GM18867 (cell line): ENCODE data around the gene ATP13A4.

Experiments used
- ATAC-seq: cut with Tn5 transposase; IDR thresholded peaks from one replicate; pipeline ENCODE4 v1.9.1; 2021; ENCODE audit warnings: mild to moderate bottlenecking, moderate library complexity; ENCODE audit not compliant: unreplicated experiment

The ATP13A4 gene

GRCh38 chr3:193499801-193500485 lies 54.8 kb downstream of the ATP13A4 start:
- ATAC-seq = no peak

DNA sequence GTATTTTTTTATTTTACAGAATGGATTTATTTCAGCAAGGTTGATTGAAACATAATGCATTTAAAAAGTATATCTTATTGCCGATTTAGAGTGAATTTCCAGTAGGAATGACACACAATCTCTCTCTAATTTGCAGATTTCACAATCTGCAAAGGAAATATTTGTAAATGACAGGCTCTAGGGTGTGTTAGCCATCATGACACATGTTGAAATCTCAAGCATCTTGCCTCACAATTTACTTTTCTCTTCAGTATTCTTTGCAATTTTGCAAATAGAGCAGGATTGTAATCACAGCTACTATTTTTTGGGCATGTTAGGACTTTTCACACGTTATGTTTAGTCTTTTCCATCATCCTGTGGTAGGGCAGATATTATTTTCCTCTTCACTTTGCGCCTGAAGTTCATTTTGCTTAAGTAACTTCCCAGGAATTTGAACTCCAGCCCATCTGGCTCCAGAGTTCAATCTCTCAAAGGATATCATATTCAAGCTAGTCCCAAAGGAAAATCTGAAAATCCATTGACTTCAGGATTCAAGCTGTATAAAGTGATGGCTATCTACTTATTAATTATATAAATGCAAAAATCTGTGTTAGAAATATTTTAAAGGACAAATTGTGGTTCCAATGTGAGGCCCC lies 55.4 kb downstream of the ATP13A4 start:
- ATAC-seq = no peak

GRCh38 chr3:193498215-193498614 lies 56.5 kb downstream of the ATP13A4 start:
- ATAC-seq = no peak

GRCh38 chr3:193496658-193497057 lies 58.0 kb downstream of the ATP13A4 start:
- no peak for ATAC-seq

DNA sequence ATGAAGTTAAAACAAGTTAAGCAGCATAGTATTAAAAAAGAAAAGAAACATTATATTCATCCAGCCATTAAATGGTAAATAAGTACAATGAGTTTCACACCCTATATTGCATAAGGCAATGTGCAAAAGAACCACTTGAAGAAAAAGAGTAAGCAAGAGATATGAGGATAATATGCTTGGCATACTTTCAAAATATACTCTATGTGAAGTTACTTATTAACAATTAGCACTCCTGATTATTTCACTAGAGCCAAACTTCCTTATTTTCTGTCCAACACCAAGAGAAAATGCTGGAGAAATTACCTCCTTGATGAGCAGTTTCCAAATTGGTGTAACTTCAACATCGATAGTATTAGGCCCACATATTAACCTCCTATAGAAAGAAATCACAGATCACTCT lies 63.7 kb downstream of the ATP13A4 start:
- ATAC-seq = no peak

GRCh38 chr3:193490580-193490979 lies 64.1 kb downstream of the ATP13A4 start:
- no peak for ATAC-seq

DNA sequence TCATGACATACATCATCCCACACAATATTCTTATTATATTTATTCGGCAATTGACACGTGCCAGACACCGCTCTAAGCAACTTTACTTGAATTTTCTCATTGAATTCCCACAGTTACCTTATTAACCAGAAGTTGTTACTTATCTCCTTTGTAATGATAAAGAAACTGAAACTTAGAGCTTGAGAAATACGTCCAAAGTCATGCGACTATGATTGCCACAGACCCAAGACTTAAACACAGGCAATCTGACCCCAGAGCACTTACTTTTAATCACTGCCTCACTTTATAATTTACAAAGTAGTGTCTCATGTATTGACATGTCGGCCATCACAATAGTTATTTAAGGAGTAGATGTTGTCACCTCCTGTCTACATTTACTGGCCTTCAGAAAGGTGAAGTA lies 64.7 kb downstream of the ATP13A4 start:
- no peak for ATAC-seq

- no peak for ATAC-seq
Observed at GRCh38 chr3:193488741-193489140, 66.0 kb downstream of the ATP13A4 start.

DNA sequence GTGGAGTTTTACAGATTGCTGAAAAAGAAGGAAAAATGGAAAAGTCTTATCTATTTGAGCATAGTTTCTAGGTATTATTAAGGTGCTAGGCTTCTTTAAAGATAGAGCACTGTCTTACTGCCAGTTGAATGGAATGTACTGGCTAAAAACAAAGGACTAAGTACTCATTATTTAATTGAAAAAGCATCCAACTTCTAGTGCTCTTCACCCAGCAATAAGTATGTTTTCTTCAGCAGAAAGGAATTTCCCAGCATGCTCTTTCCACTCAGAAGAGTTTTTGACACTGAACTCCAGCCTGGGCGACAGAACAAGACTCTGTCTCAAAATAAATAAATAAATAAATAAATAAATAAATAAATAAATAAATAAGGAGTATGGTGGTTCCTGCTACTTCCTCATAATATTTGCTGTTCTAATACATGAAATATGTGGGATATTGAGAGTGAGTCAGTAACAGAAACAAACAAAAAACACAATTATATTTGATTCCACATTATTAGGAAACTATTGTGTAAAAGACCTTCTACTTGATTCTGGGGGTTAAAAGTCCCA lies 70.6 kb downstream of the ATP13A4 start:
- ATAC-seq = no peak

DNA sequence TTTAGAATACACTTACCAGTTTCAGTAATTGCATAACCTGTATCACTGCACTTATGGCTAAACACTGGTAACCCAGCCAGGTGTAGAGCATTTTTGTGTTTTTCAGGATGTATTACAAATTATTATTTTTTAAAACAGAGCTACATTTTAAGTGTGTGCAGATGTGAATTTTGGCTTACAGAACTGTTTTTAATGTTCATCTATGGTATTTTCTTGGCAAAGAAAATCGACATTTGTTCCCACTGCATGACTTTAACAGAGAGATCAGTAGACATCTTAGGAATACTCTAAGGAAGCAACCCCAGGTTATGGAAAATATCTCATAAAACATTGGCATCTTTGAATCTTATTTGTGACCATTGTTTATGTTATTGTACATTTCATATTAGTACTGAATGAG lies 73.3 kb downstream of the ATP13A4 start:
- no peak for ATAC-seq

- ATAC-seq = no peak
Observed at GRCh38 chr3:193474446-193474845, 80.2 kb downstream of the ATP13A4 start.

GRCh38 chr3:193470710-193471109 lies 84.0 kb downstream of the ATP13A4 start:
- no peak for ATAC-seq

DNA sequence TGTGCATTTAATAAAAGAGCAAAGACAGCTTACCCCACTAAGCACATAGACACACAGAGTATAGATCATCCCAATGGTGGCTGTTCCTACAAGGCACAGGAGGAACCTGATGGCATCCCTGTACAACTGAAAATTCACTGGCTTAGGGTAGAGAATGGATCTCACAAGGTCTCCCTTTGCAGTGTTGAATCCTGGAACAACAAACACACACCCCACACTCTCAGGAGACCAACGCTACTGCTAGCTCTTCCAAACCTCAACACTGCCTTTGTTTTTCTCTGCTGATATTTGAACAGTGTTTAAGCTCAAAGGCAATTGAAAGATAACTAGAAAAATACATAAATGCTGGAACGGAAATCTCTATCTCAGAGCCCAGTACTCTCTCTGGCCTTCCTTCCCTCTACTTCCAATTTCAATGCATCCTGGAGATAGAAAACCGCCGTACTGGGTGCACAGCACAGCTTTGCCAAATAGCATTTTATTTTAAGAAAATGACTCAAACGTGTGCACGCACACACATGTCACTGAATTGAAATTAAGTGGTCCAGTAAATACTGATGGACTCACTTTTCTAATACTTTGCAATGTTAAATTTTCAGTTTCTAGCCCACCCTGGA lies 88.6 kb downstream of the ATP13A4 start:
- no peak for ATAC-seq

GRCh38 chr3:193464889-193465288 lies 89.8 kb downstream of the ATP13A4 start:
- no peak for ATAC-seq

DNA sequence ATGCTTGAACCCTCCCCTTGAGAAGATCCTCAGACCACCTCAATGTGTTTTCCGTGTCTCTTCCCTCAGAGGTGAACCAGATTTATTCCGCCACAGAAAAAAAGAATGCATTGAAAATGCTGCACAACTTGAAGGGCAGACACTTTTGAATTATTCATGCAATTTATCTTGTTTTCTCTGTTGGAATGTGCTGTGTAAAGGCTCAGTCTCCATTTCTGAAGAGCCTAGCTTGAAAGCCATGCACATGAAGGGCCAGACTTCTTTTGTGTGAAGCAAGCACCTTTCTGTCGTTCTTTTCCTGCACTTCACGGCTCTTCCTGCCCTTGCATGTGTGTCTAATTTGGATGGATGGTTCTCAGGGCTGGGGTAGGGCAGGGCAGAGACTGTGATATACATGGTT lies 97.2 kb downstream of the ATP13A4 start:
- no peak for ATAC-seq

DNA sequence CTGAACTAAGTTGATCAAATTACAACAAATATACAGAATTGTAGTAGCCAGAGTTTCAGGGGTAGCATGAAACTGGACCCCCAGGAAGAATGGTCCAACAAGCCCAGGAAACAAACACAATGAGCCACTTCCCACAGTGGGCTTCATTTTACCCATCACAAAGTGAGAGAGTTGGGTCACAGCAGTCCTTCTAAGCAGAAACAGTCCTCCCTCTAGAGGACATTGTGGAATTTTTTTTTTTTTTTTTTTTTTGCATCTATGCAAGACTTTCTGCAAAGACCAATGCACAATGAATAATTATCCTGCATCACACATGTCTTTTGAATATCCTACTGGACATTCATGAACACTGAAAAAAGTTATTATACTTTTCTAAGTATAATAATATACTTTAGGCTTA lies 102.4 kb downstream of the ATP13A4 start:
- ATAC-seq = no peak

DNA sequence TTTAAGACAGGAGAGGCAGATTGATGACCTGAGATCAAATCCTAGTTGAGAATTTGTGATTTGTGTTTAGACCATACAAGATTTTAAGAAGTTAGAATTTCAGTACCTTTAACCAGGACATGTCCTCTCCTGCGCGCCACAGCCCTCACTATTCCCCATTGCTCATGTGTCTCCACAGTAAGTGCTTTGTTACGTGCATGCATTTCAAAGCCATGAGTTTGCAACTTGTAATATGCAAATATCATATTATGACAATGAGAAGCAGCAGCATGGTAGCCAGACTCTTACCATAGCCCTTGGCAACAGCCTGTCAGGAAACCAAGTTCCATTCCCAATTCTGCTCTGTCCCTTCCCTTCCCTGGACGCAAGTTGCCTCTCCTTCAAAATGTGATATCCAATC lies 102.8 kb downstream of the ATP13A4 start:
- no peak for ATAC-seq

DNA sequence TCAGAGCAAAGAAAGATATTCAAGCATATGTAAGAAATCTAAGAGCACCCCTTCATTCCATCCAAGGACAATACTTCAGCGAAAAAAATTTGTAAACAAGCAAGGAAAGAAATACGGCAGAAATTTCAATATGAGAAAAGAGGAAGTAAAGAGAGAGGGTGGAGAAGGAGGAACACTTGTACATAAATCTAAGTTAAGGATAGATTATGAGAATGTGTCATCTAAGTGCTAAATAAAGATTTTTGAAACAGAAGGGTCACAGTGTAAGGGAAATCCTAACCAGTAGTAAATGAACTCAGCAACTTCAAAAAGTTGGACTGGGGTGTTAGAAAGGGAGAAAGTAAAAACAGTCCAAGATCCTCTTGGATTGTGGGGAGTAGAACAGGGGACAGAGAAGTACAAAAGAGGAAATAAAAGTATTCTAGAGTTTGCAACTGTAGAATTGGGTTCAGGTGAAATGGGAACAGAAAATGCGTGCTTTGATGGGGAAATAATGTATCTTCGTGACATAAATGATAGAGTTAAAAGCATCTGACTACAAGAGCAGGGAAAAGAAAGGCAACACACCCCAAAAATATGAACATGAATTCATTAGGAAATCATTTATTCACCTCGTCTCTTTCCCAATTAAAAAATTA lies 107.6 kb downstream of the ATP13A4 start:
- no peak for ATAC-seq

GRCh38 chr3:193439423-193439822 lies 115.3 kb downstream of the ATP13A4 start:
- ATAC-seq = no peak

DNA sequence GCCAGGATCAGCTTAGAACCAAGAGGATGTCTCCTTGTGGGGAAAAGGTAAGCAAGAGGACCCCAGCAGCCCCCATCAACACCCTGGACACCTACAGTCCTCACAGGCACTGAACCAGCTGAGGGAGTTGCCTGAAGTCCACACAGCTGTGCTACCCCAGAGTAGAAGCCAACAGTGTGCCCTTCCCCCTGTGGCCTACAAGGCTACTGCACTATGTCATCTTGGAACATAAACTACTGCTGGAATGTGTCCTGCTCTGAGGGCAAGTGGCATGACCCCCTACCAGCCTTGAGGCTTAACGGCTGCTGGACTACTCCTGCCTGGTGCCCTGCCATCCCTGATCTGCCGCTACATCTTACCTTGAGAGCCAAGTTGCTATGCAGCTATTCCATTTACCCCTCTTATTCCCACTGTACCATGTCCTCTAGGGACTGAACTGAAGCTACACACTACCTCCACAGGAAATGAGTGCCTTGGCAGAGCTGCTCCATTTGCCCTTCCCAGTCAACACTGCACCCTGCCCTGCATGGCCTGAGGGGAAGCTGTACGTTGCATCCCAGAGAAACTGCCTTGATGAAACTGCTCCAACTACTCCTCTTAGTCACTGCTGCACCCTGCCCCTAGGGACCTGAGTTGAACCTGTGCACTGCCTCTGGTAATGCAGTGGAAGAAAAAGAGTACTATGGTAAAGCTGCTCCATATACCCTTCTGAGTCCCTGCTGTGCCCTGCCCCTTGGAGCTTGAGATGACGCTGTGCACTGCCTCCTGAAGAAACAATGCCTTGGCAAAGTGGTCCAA lies 135.9 kb downstream of the ATP13A4 start:
- ATAC-seq = no peak

GRCh38 chr3:193416629-193417028 lies 138.1 kb downstream of the ATP13A4 start:
- ATAC-seq = no peak
